DND-41 (cell line): Measurements from ENCODE around the gene DGUOK.

Experiments used
- ATAC-seq: fragments of 200-7000 bp; cut with Tn5 transposase; 3 replicates; pipeline ENCODE4 v1.9.1; 2021; ENCODE audit warnings: low read depth; ENCODE audit not compliant: insufficient read depth
- DNase-seq: peaks from one replicate; pipeline ENCODE4 v3.0.0-alpha.2; 2020
- H2AFZ ChIP-seq: 2 replicates; pipeline ENCODE4 v1.6.0; 2012; ENCODE audit warnings: low read depth, low read length
- H3K27ac ChIP-seq: 2 replicates; pipeline ENCODE4 v1.5.1; 2012; ENCODE audit warnings: low read length, inconsistent platforms
- H3K27me3 ChIP-seq: fragments of 200-600 bp; sonication (generic); 2 replicates; pipeline ENCODE4 v1.6.0; 2012; ENCODE audit warnings: low read length, mild to moderate bottlenecking, inconsistent platforms; ENCODE audit not compliant: insufficient read depth, poor library complexity
- H3K36me3 ChIP-seq: 2 replicates; pipeline ENCODE4 v1.5.1; 2012; ENCODE audit warnings: low read length, inconsistent platforms; ENCODE audit not compliant: insufficient read depth
- H3K4me1 ChIP-seq: 2 replicates; pipeline ENCODE4 v1.5.1; 2012; ENCODE audit warnings: mild to moderate bottlenecking, low read length; ENCODE audit not compliant: insufficient read depth
- H3K4me2 ChIP-seq: 2 replicates; pipeline ENCODE4 v1.6.0; 2012; ENCODE audit warnings: mild to moderate bottlenecking, moderate library complexity, low read length, inconsistent platforms; ENCODE audit not compliant: insufficient read depth
- H3K4me3 ChIP-seq, 2 experiments: fragments of 200-600 bp in 1 of 2; shearing (Covaris generic) in 1 of 2; 2 replicates each; pipeline ENCODE4 v1.5.1; 2012 to 2016; ENCODE audit warnings: inconsistent platforms in 2 of 2, low read length in 2 of 2, mild to moderate bottlenecking in 2 of 2, low read depth in 1 of 2, moderate library complexity in 1 of 2
- H3K79me2 ChIP-seq: 2 replicates; pipeline ENCODE4 v1.6.0; 2012; ENCODE audit warnings: low read length, inconsistent platforms; ENCODE audit not compliant: insufficient read depth
- H3K9ac ChIP-seq: 2 replicates; pipeline ENCODE4 v1.6.0; 2012; ENCODE audit warnings: low read depth, mild to moderate bottlenecking, inconsistent platforms, low read length, moderate library complexity
- H3K9me3 ChIP-seq: 2 replicates; pipeline ENCODE4 v1.5.1; 2012; ENCODE audit warnings: low read length, moderate library complexity, mild to moderate bottlenecking, inconsistent platforms; ENCODE audit not compliant: insufficient read depth, severe bottlenecking
- H4K20me1 ChIP-seq: 2 replicates; pipeline ENCODE4 v1.6.0; 2012; ENCODE audit warnings: low read length; ENCODE audit not compliant: insufficient read depth
- EZH2 ChIP-seq: IDR thresholded peaks from 3 replicates; pipeline ENCODE4 v1.6.1; 2012; ENCODE audit warnings: borderline replicate concordance, low read depth, mild to moderate bottlenecking, moderate library complexity, low read length, inconsistent platforms; ENCODE audit not compliant: severe bottlenecking
- TF ChIP-seq, protein P1 (sequence below): IDR thresholded peaks from 2 replicates; pipeline ENCODE4 v1.5.1; 2012; ENCODE audit warnings: borderline replicate concordance, low read length, moderate library complexity, mild to moderate bottlenecking; ENCODE audit not compliant: poor library complexity, severe bottlenecking; ENCODE audit errors: extremely low read depth

DGUOK gene

DNA sequence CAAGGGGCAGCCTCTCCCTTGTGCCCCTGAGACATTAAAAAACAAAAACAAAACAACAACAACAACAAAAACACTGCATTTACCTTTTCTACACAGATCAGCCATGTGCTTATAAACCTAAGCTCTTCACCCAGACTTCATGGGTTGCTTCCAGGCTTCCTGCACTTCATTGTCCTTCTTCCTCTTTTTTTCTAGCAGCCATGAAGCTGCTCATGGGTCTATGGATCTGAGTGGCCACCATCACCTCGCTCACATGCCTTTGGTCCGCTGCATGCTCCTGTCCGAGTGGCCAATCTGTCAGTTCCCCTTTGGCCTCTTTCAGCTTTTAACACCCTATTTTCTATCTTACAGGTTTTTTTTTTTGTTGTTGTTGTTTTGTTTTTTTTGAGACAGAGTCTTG, 49.1 kb downstream of the DGUOK start:
- Histone ChIP-seq H3K4me1 (peaks cover 52% of the 10 kb centered on the region), H3K36me3 (no peaks in the 10 kb centered on the region), H3K9me3 (no peaks in the 10 kb centered on the region), H3K4me3 (no peak overlapping the region), H3K27ac (no peak overlapping the region), H3K9ac (no peak overlapping the region), H3K27me3 (no peaks in the 10 kb centered on the region), H3K79me2 (no peaks in the 10 kb centered on the region), H3K4me2 (no peak overlapping the region), H4K20me1 (no peaks in the 10 kb centered on the region), H2AFZ (no peak overlapping the region)
- no peak for ATAC-seq
- TF ChIP-seq, protein P1, sequence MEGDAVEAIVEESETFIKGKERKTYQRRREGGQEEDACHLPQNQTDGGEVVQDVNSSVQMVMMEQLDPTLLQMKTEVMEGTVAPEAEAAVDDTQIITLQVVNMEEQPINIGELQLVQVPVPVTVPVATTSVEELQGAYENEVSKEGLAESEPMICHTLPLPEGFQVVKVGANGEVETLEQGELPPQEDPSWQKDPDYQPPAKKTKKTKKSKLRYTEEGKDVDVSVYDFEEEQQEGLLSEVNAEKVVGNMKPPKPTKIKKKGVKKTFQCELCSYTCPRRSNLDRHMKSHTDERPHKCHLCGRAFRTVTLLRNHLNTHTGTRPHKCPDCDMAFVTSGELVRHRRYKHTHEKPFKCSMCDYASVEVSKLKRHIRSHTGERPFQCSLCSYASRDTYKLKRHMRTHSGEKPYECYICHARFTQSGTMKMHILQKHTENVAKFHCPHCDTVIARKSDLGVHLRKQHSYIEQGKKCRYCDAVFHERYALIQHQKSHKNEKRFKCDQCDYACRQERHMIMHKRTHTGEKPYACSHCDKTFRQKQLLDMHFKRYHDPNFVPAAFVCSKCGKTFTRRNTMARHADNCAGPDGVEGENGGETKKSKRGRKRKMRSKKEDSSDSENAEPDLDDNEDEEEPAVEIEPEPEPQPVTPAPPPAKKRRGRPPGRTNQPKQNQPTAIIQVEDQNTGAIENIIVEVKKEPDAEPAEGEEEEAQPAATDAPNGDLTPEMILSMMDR: no peak
- TF ChIP-seq EZH2: no peak
- no peak for DNase-seq

- Histone ChIP-seq H4K20me1 (no peaks in the 10 kb centered on the region), H2AFZ (no peak overlapping the region), H3K27ac (no peak overlapping the region), H3K4me3 (no peak overlapping the region), H3K36me3 (no peaks in the 10 kb centered on the region), H3K9ac (no peak overlapping the region), H3K4me2 (no peak overlapping the region), H3K27me3 (no peaks in the 10 kb centered on the region), H3K4me1 (peaks cover 41% of the 10 kb centered on the region), H3K9me3 (no peaks in the 10 kb centered on the region), H3K79me2 (no peaks in the 10 kb centered on the region)
- no peak for DNase-seq
- TF ChIP-seq, protein P1: no peak
- no peak for TF ChIP-seq EZH2
- no peak for ATAC-seq
These were observed 50.1 kb downstream of the DGUOK start for GRCh38 chr2:73976803-73977202.

DNA sequence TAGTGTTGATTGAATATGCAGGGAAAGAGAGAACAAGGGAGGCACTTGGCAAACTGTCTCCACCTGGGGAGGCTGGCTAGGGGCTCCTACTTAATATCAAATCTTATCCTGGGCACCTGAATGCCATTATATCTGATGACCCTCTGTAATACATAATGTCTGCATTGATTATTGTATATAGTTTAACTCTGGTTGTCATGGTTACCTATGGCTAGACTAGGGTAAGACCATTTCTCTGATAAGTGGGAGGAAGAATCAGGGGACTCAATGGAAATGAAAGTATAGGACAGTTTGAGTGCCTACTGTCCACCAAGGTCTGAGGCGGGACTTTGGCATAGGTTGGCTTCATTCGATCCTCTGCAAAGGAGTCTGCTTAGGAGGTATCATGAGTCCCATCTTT, 50.8 kb downstream of the DGUOK start:
- H3K27me3 ChIP-seq: no peaks in the 10 kb centered on the region
- ATAC-seq (no peak), DNase-seq (no peak)
- H3K9me3 ChIP-seq: no peaks in the 10 kb centered on the region
- peaks cover 35% of the 10 kb centered on the region for H3K4me1 ChIP-seq
- H2AFZ ChIP-seq: no peak overlapping the region
- no peaks in the 10 kb centered on the region for H3K79me2 ChIP-seq
- no peak overlapping the region for H3K4me3 ChIP-seq
- H3K27ac ChIP-seq: no peak overlapping the region
- H3K9ac ChIP-seq: no peak overlapping the region
- H3K4me2 ChIP-seq: no peak overlapping the region
- no peaks in the 10 kb centered on the region for H4K20me1 ChIP-seq
- TF ChIP-seq, protein P1: no peak
- no peak for TF ChIP-seq EZH2
- no peaks in the 10 kb centered on the region for H3K36me3 ChIP-seq

DNA sequence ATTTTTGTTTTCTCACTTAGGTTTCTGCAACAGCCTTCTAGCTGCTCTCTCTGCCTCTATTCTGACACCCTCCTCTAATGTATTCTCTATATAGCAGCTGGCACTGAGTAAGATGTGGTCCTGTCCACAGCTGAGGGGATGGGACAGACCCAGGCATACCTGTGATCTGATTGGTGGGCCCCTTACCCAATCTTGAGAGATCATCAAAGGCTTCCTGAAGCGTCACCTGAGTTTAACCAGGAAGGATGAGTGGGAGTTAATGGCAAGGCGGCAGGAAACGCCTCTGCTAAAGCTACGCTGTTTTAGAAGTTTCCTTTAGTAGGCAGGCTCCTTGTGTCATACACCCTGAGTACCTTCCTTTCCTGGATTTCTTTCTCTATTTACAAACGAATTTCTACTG, 52.3 kb downstream of the DGUOK start:
- Histone ChIP-seq H3K9ac (peak overlapping the region; percentile 27), H4K20me1 (no peaks in the 10 kb centered on the region), H3K9me3 (no peaks in the 10 kb centered on the region), H3K4me2 (peak overlapping the region; percentile 59), H3K36me3 (no peaks in the 10 kb centered on the region), H3K4me3 (peak overlapping the region in 1 of 2 experiments; percentile 27; a peak in 1 of 4 replicates), H2AFZ (peak overlapping the region; percentile 5), H3K27ac (peak overlapping the region; percentile 58), H3K27me3 (no peaks in the 10 kb centered on the region), H3K4me1 (peaks cover 34% of the 10 kb centered on the region), H3K79me2 (no peaks in the 10 kb centered on the region)
- DNase-seq (peak; percentile 83), ATAC-seq (peak; percentile 95)
- TF ChIP-seq, protein P1: peak; percentile 12
- no peak for TF ChIP-seq EZH2
